Stimulated activated naive CD8-positive, alpha-beta T cell treated with anti-CD3 and anti-CD28 coated beads, Interleukin-15, Interleukin-2, amounts not matched to agents 100 ng/mL and 50 ng/mL, for 24 hours (primary cell): ENCODE results near the gene TCF12.

ENCODE experiments used
- H3K27ac Mint-ChIP-seq: one replicate; pipeline ENCODE4 v1.8.0; 2021; ENCODE audit warnings: mild to moderate bottlenecking, mixed read lengths
- H3K27me3 Mint-ChIP-seq: one replicate; pipeline ENCODE4 v1.8.0; 2021; ENCODE audit warnings: mixed read lengths
- H3K36me3 Mint-ChIP-seq: one replicate; pipeline ENCODE4 v1.8.0; 2021; ENCODE audit warnings: low read depth, mixed read lengths
- H3K4me1 Mint-ChIP-seq: one replicate; pipeline ENCODE4 v1.8.0; 2021; ENCODE audit warnings: low read depth, mixed read lengths
- H3K4me3 Mint-ChIP-seq: one replicate; pipeline ENCODE4 v1.8.0; 2021; ENCODE audit warnings: mild to moderate bottlenecking, mixed read lengths
- H3K9me3 Mint-ChIP-seq: one replicate; pipeline ENCODE4 v1.8.0; 2021; ENCODE audit warnings: mixed read lengths

Gene TCF12

GRCh38 chr15:57069423-57069822 lies 151.0 kb downstream of the TCF12 start:
- Mint-ChIP-seq H3K36me3 (peaks cover 14% of the 10 kb centered on the region), H3K9me3 (no peaks in the 10 kb centered on the region), H3K27me3 (no peaks in the 10 kb centered on the region), H3K4me1 (peaks cover 39% of the 10 kb centered on the region), H3K4me3 (no peak overlapping the region), H3K27ac (no peak overlapping the region)

DNA sequence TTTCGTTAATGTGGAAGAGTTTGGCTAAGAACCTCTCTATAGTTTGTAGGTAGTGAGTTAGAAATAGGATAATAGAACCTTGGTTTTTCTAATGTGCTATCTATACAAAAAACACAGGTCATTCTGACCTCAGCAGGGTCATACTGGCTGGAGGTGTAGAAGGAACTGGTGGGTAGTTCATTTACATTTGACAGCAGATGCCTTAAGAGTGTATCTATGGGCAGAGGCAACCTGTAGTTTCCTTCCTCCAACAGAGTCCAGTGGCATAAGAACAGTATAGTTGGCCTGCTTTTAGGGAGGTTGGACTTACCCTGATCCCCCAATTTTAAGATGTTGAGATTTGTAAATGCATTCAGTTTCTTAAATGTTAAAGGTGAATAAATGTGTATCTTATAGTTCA lies 152.2 kb downstream of the TCF12 start:
- H3K36me3 Mint-ChIP-seq: peaks cover 8% of the 10 kb centered on the region
- H3K9me3 Mint-ChIP-seq: no peaks in the 10 kb centered on the region
- no peaks in the 10 kb centered on the region for H3K27me3 Mint-ChIP-seq
- H3K27ac Mint-ChIP-seq: no peak overlapping the region
- peaks cover 39% of the 10 kb centered on the region for H3K4me1 Mint-ChIP-seq
- H3K4me3 Mint-ChIP-seq: no peak overlapping the region

DNA sequence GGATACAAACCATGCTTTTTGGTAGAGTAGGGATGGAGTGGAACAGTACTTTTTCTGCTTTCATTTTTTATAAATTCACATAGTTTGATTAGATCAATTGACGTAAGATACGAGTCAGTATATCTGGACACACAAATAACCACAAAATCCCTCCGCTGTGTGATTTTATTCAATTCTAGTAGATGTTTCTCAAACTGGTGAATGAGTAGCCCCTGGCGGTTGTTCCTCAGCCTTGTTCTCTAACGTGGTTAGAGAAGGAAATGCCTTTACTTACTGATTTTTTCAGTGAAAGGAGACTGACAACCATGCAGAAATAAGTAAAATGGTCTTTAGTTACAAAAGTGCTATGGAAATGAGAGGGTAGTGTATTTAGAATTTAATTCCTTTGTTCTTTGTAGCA lies 161.0 kb downstream of the TCF12 start:
- no peaks in the 10 kb centered on the region for H3K27me3 Mint-ChIP-seq
- H3K4me3 Mint-ChIP-seq: no peak overlapping the region
- H3K4me1 Mint-ChIP-seq: peaks cover 25% of the 10 kb centered on the region
- H3K27ac Mint-ChIP-seq: no peak overlapping the region
- peaks cover 3% of the 10 kb centered on the region for H3K36me3 Mint-ChIP-seq
- H3K9me3 Mint-ChIP-seq: no peaks in the 10 kb centered on the region

DNA sequence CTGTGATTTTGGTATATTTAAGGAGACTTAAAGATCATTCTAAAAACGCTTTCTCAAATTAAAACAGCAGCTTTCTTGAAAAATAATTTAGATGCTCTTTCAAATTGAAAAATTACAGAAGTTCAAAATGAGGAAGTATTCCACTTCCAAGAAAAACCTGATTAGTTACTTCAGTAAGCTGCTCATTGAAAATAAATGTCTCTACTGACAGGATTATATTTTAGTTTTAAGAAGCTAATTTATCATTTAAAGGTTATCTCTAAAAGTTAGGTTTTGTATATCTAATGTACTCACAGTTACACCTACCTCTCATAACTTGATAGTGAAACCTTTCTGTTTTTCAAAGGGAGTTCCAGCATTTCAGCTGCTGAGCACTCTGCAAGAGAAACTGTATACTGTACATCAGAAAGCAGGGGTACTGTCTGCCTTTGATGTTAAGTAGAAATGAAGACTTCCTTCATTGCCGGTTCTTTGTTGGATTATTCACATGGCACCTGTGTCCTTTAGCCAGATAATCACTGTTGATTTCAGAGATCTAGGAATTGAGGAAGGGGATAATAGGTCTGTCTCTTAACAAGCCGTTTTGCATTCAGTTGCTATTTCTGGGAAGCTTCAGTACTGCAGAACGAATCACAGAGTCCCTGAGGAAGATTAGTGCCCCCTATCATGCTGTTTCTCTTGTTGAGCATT lies 161.6 kb downstream of the TCF12 start:
- Mint-ChIP-seq H3K27ac (no peak overlapping the region), H3K27me3 (no peaks in the 10 kb centered on the region), H3K4me1 (peaks cover 25% of the 10 kb centered on the region), H3K36me3 (peaks cover 3% of the 10 kb centered on the region), H3K9me3 (no peaks in the 10 kb centered on the region), H3K4me3 (no peak overlapping the region)

DNA sequence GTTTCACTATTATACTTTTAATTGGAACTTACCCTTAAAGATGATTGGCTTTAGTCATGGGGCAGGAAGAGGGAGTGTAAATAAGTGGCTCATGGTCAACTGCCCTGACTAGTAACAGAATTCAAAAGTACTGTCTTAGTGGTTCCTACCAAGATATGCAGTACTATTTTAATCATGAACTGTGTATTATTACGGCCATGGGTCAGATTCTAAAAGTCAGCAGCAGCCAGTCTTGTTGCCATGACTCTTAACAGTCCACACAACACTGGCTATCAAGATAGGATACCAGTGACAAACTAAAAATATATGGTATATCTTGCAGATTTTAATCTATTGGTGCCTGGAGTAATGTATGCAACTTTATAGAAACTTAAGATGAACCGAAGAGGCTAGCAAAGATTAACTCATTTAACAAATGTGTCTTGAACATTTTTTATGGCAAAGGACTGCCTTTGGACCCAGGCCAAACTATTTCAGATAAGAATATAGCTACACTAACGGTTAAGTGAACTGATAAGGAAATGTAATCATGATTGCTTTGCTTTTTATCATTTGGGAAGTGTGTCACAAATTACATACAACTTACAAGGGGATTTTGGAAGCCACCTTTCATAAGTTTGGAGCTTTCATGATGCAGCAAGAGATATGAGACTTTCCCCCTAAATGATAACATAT lies 163.7 kb downstream of the TCF12 start:
- Mint-ChIP-seq H3K4me1 (peaks cover 25% of the 10 kb centered on the region), H3K9me3 (no peaks in the 10 kb centered on the region), H3K36me3 (peaks cover 3% of the 10 kb centered on the region), H3K27me3 (no peaks in the 10 kb centered on the region), H3K4me3 (no peak overlapping the region), H3K27ac (no peak overlapping the region)

GRCh38 chr15:57084192-57084591 lies 165.7 kb downstream of the TCF12 start:
- no peaks in the 10 kb centered on the region for H3K27me3 Mint-ChIP-seq
- H3K4me3 Mint-ChIP-seq: no peak overlapping the region
- no peaks in the 10 kb centered on the region for H3K9me3 Mint-ChIP-seq
- H3K27ac Mint-ChIP-seq: no peak overlapping the region
- peaks cover 23% of the 10 kb centered on the region for H3K4me1 Mint-ChIP-seq
- no peaks in the 10 kb centered on the region for H3K36me3 Mint-ChIP-seq

- no peaks in the 10 kb centered on the region for H3K9me3 Mint-ChIP-seq
- H3K27ac Mint-ChIP-seq: no peak overlapping the region
- no peaks in the 10 kb centered on the region for H3K36me3 Mint-ChIP-seq
- no peaks in the 10 kb centered on the region for H3K27me3 Mint-ChIP-seq
- peaks cover 20% of the 10 kb centered on the region for H3K4me1 Mint-ChIP-seq
- no peak overlapping the region for H3K4me3 Mint-ChIP-seq
These were observed 166.8 kb downstream of the TCF12 start for GRCh38 chr15:57085267-57085666.

- no peak overlapping the region for H3K4me3 Mint-ChIP-seq
- peaks cover 20% of the 10 kb centered on the region for H3K4me1 Mint-ChIP-seq
- H3K9me3 Mint-ChIP-seq: no peaks in the 10 kb centered on the region
- no peak overlapping the region for H3K27ac Mint-ChIP-seq
- H3K36me3 Mint-ChIP-seq: peaks cover 5% of the 10 kb centered on the region
- no peaks in the 10 kb centered on the region for H3K27me3 Mint-ChIP-seq
These were observed 168.5 kb downstream of the TCF12 start for GRCh38 chr15:57086857-57087427.

- no peak overlapping the region for H3K27ac Mint-ChIP-seq
- no peaks in the 10 kb centered on the region for H3K9me3 Mint-ChIP-seq
- H3K36me3 Mint-ChIP-seq: peaks cover 33% of the 10 kb centered on the region
- no peaks in the 10 kb centered on the region for H3K27me3 Mint-ChIP-seq
- H3K4me1 Mint-ChIP-seq: peaks cover 20% of the 10 kb centered on the region
- no peak overlapping the region for H3K4me3 Mint-ChIP-seq
These were observed 171.5 kb downstream of the TCF12 start for GRCh38 chr15:57089815-57090495.

- peaks cover 38% of the 10 kb centered on the region for H3K36me3 Mint-ChIP-seq
- no peak overlapping the region for H3K4me3 Mint-ChIP-seq
- H3K27ac Mint-ChIP-seq: no peak overlapping the region
- H3K27me3 Mint-ChIP-seq: no peaks in the 10 kb centered on the region
- H3K9me3 Mint-ChIP-seq: no peaks in the 10 kb centered on the region
- peaks cover 20% of the 10 kb centered on the region for H3K4me1 Mint-ChIP-seq
These were observed 172.0 kb downstream of the TCF12 start for GRCh38 chr15:57090496-57090859.

DNA sequence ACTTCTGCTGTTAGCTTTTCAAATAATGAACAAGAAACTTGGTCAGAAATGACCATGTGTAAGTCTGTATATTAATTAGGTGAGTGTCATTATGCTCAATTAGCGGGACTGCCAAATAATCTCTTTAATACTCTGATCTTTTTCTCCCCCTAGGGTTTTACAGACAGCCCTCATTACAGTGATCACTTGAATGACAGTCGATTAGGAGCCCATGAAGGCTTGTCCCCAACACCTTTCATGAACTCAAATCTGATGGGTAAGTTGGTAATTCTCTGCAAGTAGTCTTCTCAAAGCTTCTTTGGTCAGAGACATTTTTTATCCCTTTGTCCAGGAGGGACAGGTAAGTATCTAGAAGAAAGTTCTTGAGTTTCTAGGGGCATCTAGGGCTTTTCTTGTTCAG lies 173.2 kb downstream of the TCF12 start:
- peaks cover 40% of the 10 kb centered on the region for H3K36me3 Mint-ChIP-seq
- no peaks in the 10 kb centered on the region for H3K27me3 Mint-ChIP-seq
- H3K27ac Mint-ChIP-seq: no peak overlapping the region
- no peaks in the 10 kb centered on the region for H3K9me3 Mint-ChIP-seq
- H3K4me1 Mint-ChIP-seq: peaks cover 20% of the 10 kb centered on the region
- no peak overlapping the region for H3K4me3 Mint-ChIP-seq

- peaks cover 40% of the 10 kb centered on the region for H3K36me3 Mint-ChIP-seq
- no peaks in the 10 kb centered on the region for H3K9me3 Mint-ChIP-seq
- H3K4me3 Mint-ChIP-seq: no peak overlapping the region
- no peak overlapping the region for H3K27ac Mint-ChIP-seq
- peaks cover 20% of the 10 kb centered on the region for H3K4me1 Mint-ChIP-seq
- no peaks in the 10 kb centered on the region for H3K27me3 Mint-ChIP-seq
These were observed 173.8 kb downstream of the TCF12 start for GRCh38 chr15:57092252-57092651.

DNA sequence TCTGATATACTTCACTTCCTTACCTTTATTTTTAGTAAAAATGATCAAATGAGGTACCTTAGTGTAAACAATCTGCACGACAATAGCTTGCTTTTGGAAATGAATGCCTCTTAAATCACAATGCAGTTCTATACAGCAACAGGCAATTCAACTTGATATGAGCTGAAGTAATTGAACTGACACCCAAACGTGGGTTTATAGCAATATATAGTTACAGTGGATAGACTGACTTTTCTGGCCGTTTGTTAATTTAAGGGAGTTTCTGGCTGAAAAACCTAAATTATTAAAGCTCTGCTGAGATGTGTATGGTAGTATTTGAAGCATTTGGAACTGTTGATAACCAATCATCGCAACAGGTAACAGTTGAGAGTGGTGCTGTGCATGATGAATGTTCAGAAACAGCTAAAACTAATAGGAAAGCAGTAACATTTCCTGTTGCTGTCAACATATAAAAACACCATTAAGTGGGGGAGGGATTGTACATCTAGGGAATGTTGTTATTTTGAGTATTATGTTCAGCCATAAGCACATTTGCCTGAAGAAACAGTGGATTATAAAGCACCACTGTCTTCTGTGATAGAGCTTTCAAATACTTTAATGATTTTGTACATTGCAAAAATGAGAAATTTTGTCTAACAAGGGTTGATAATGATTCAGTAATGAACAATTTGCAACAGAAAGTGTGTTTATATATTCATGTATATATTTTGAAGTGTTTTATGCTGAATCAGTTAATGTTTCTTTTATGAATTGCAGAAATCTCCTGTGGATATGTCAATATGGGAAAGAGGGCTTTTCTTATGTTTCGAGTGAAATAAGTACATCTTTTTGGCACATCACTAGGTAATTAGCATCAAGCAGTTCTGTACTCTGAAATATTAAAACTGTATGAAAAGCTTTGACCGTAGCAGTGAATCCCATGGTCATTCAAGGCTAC lies 176.1 kb downstream of the TCF12 start:
- Mint-ChIP-seq H3K36me3 (peaks cover 45% of the 10 kb centered on the region), H3K27ac (no peak overlapping the region), H3K4me3 (no peak overlapping the region), H3K27me3 (no peaks in the 10 kb centered on the region), H3K9me3 (no peaks in the 10 kb centered on the region), H3K4me1 (peaks cover 30% of the 10 kb centered on the region)

DNA sequence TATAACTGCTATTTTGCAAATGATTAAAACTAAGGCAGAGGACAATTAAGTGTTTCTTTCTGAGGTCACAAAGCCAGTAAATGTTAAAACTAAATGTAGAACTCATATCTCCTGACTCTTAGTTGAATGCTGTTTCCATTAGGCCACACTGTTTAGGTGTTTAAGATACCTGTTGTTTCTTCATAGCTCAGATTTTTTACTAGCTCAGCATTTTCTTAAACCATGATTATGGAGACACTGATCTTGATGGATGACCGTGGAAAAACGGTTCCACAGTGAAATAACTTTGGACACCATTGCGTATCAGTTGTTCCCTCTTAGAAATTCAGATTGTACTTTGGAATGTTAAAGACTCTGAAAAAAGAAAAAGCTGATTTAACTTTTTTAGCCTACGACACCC lies 177.5 kb downstream of the TCF12 start:
- no peak overlapping the region for H3K27ac Mint-ChIP-seq
- H3K4me1 Mint-ChIP-seq: peaks cover 29% of the 10 kb centered on the region
- no peak overlapping the region for H3K4me3 Mint-ChIP-seq
- peaks cover 45% of the 10 kb centered on the region for H3K36me3 Mint-ChIP-seq
- H3K9me3 Mint-ChIP-seq: no peaks in the 10 kb centered on the region
- H3K27me3 Mint-ChIP-seq: no peaks in the 10 kb centered on the region
